HEK293 (cell line): ENCODE data around the gene TECPR2.

Source experiments
- CTCF ChIA-PET: fragments of 350-600 bp; formaldehyde crosslinking; extraction: SDS; loops from one replicate; lab custom pipeline; 2021; ENCODE audit warnings: antibody characterized with exemption; lab: Yijun Ruan, JAX
- POLR2A ChIA-PET: fragments of 300-600 bp; formaldehyde crosslinking; extraction: SDS; loops from one replicate; lab custom pipeline; 2020; ENCODE audit warnings: antibody characterized with exemption, inconsistent platforms; lab: Yijun Ruan, JAX
- H3K27ac ChIP-seq: fragments of 200-500 bp; sonication (Bioruptor generic); 2 replicates; pipeline ENCODE4 v1.5.1; 2014; ENCODE audit warnings: low read depth, low read length, control low read depth, inconsistent platforms; ENCODE audit errors: extremely low read depth
- H3K36me3 ChIP-seq, 2 experiments: fragments of 200-500 bp in 1 of 2; sonication (Bioruptor generic) in 1 of 2; 1 replicate in 1 of 2; 2 replicates in 1 of 2; pipeline ENCODE4 v1.5.1; 2014 to 2017; ENCODE audit warnings: inconsistent platforms in 2 of 2, low read length in 2 of 2; ENCODE audit not compliant: control insufficient read depth in 2 of 2, insufficient read depth in 1 of 2
- H3K4me1 ChIP-seq: fragments of 200-500 bp; sonication (Bioruptor generic); 2 replicates; pipeline ENCODE4 v1.5.1; 2014; ENCODE audit warnings: mild to moderate bottlenecking, low read length, inconsistent platforms; ENCODE audit not compliant: control insufficient read depth, insufficient read depth
- H3K4me3 ChIP-seq: 2 replicates; pipeline ENCODE4 v1.5.1; 2011; ENCODE audit warnings: low read depth, mild to moderate bottlenecking, control low read depth, low read length, moderate library complexity
- H3K9me3 ChIP-seq: fragments of 200-500 bp; sonication (Bioruptor generic); 2 replicates; pipeline ENCODE4 v1.5.1; 2014; ENCODE audit warnings: low read depth, low read length, inconsistent platforms; ENCODE audit not compliant: control insufficient read depth, insufficient read depth
- AEBP2 ChIP-seq: fragments of 450-650 bp; formaldehyde crosslinking; IDR thresholded peaks from 2 replicates; pipeline ENCODE4 v1.5.1; 2016; ENCODE audit warnings: missing biosample characterization, missing genetic modification characterization, borderline replicate concordance
- ATF2 ChIP-seq: fragments of 450-650 bp; formaldehyde crosslinking; IDR thresholded peaks from 2 replicates; pipeline ENCODE4 v1.5.1; 2016; ENCODE audit warnings: missing biosample characterization, missing genetic modification characterization, low read depth
- IKZF3 ChIP-seq: fragments of 450-650 bp; IDR thresholded peaks from 2 replicates; pipeline ENCODE4 v1.5.0; 2018; ENCODE audit warnings: missing biosample characterization, mild to moderate bottlenecking, missing genetic modification characterization, moderate library complexity
- MYNN ChIP-seq: fragments of 450-650 bp; formaldehyde crosslinking; IDR thresholded peaks from 2 replicates; pipeline ENCODE4 v1.5.1; 2016; ENCODE audit warnings: missing biosample characterization, missing genetic modification characterization, borderline replicate concordance
- SALL2 ChIP-seq: fragments of 450-650 bp; formaldehyde crosslinking; IDR thresholded peaks from 2 replicates; pipeline ENCODE4 v1.5.0; 2017; ENCODE audit warnings: missing biosample characterization, mild to moderate bottlenecking, missing genetic modification characterization, borderline replicate concordance
- SCRT1 ChIP-seq: fragments of 450-650 bp; formaldehyde crosslinking; IDR thresholded peaks from 2 replicates; pipeline ENCODE4 v1.5.1; 2016; ENCODE audit warnings: missing biosample characterization, missing genetic modification characterization, borderline replicate concordance
- SCRT2 ChIP-seq: fragments of 450-650 bp; formaldehyde crosslinking; IDR thresholded peaks from 2 replicates; pipeline ENCODE4 v1.5.1; 2016; ENCODE audit warnings: missing biosample characterization, missing genetic modification characterization
- TSHZ1 ChIP-seq: fragments of 450-650 bp; formaldehyde crosslinking; IDR thresholded peaks from 2 replicates; pipeline ENCODE4 v1.5.1; 2016; ENCODE audit warnings: missing biosample characterization, missing genetic modification characterization, borderline replicate concordance
- ZBTB21 ChIP-seq: fragments of 450-650 bp; formaldehyde crosslinking; IDR thresholded peaks from 2 replicates; pipeline ENCODE4 v1.5.1; 2017; ENCODE audit warnings: missing biosample characterization, missing genetic modification characterization
- ZBTB6 ChIP-seq: fragments of 450-650 bp; formaldehyde crosslinking; IDR thresholded peaks from 2 replicates; pipeline ENCODE4 v1.5.1; 2017; ENCODE audit warnings: missing biosample characterization, missing genetic modification characterization
- ZEB2 ChIP-seq: fragments of 450-650 bp; formaldehyde crosslinking; IDR thresholded peaks from 2 replicates; pipeline ENCODE4 v1.5.1; 2016; ENCODE audit warnings: missing biosample characterization, missing genetic modification characterization
- ZNF112 ChIP-seq: fragments of 450-650 bp; formaldehyde crosslinking; IDR thresholded peaks from 2 replicates; pipeline ENCODE4 v1.5.0; 2017; ENCODE audit warnings: missing biosample characterization, missing genetic modification characterization
- ZNF155 ChIP-seq: fragments of 450-650 bp; formaldehyde crosslinking; IDR thresholded peaks from 2 replicates; pipeline ENCODE4 v1.5.1; 2016; ENCODE audit warnings: missing biosample characterization, missing genetic modification characterization
- ZNF2 ChIP-seq: fragments of 450-650 bp; formaldehyde crosslinking; IDR thresholded peaks from 2 replicates; pipeline ENCODE4 v1.5.1; 2016; ENCODE audit warnings: missing biosample characterization, missing genetic modification characterization
- ZNF394 ChIP-seq: fragments of 450-650 bp; formaldehyde crosslinking; IDR thresholded peaks from 2 replicates; pipeline ENCODE4 v1.5.1; 2016; ENCODE audit warnings: missing biosample characterization, missing genetic modification characterization, mild to moderate bottlenecking, moderate library complexity, borderline replicate concordance
- ZNF623 ChIP-seq: fragments of 450-650 bp; formaldehyde crosslinking; IDR thresholded peaks from 2 replicates; pipeline ENCODE4 v1.5.1; 2016; ENCODE audit warnings: missing biosample characterization, missing genetic modification characterization
- ZNF664 ChIP-seq: fragments of 450-650 bp; formaldehyde crosslinking; IDR thresholded peaks from 2 replicates; pipeline ENCODE4 v1.5.1; 2016; ENCODE audit warnings: missing biosample characterization, missing genetic modification characterization
- ZNF692 ChIP-seq: fragments of 450-650 bp; formaldehyde crosslinking; IDR thresholded peaks from 2 replicates; pipeline ENCODE4 v1.5.1; 2016; ENCODE audit warnings: missing biosample characterization, missing genetic modification characterization
- ZNF707 ChIP-seq: fragments of 450-650 bp; formaldehyde crosslinking; IDR thresholded peaks from 2 replicates; pipeline ENCODE4 v1.5.1; 2016; ENCODE audit warnings: missing biosample characterization, missing genetic modification characterization
- ZNF792 ChIP-seq: fragments of 450-650 bp; formaldehyde crosslinking; IDR thresholded peaks from 2 replicates; pipeline ENCODE4 v1.5.1; 2016; ENCODE audit warnings: missing biosample characterization, missing genetic modification characterization

TECPR2 gene

GRCh38 chr14:102450206-102451063 lies 87.7 kb downstream of the TECPR2 start:
- H3K36me3 ChIP-seq: peaks cover 16 to 80% of the 10 kb centered on the region in 2 experiments; a peak in 2 of 3 replicates

GRCh38 chr14:102451064-102451352 lies 88.3 kb downstream of the TECPR2 start:
- H3K27ac ChIP-seq: no peak overlapping the region
- no peaks in the 10 kb centered on the region for H3K9me3 ChIP-seq
- H3K4me3 ChIP-seq: no peak overlapping the region
- H3K4me1 ChIP-seq: no peaks in the 10 kb centered on the region
- ChIA-PET CTCF (interaction anchor here (2.3 kb wide), 1 partner anchor 12 kb away, joined by 7 read pairs; no protein-coding TSS in a partner anchor), POLR2A (no interaction called here)
- peaks cover 13 to 77% of the 10 kb centered on the region in 2 experiments; a peak in 2 of 3 replicates for H3K36me3 ChIP-seq
- no peak for TF ChIP-seq ZNF2 (tag by site-specific recombination)
- no peak for TF ChIP-seq SCRT2 (tag by site-specific recombination)
- TF ChIP-seq IKZF3 (tag by site-specific recombination): no peak
- TF ChIP-seq ZNF664 (tag by site-specific recombination): no peak
- TF ChIP-seq ZNF692 (tag by site-specific recombination): no peak
- no peak for TF ChIP-seq AEBP2 (tag by site-specific recombination)
- no peak for TF ChIP-seq ATF2 (tag by site-specific recombination)
- no peak for TF ChIP-seq SALL2 (tag by site-specific recombination)
- no peak for TF ChIP-seq SCRT1 (tag by site-specific recombination)
- TF ChIP-seq MYNN (tag by site-specific recombination): no peak
- no peak for TF ChIP-seq ZEB2
- TF ChIP-seq ZBTB6: no peak

More at GRCh38 chr14:102450206-102451063, 87.7 kb downstream of the TECPR2 start:
- ChIA-PET CTCF (interaction anchor here (1.7 to 2.3 kb wide), 2 partner anchors 12 kb away, joined by 7 to 9 read pairs; no protein-coding TSS in a partner anchor), POLR2A (no interaction called here)
- H3K27ac ChIP-seq: no peak overlapping the region
- H3K4me3 ChIP-seq: no peak overlapping the region
- H3K4me1 ChIP-seq: no peaks in the 10 kb centered on the region
- TF ChIP-seq ZNF155 (tag by site-specific recombination) (no peak), ZNF394 (tag by site-specific recombination) (no peak), ZBTB21 (tag by site-specific recombination) (no peak), ZNF112 (tag by site-specific recombination) (no peak), ZNF707 (tag by site-specific recombination) (no peak), ZNF792 (no peak), ZNF623 (tag by site-specific recombination) (no peak), TSHZ1 (tag by site-specific recombination) (no peak), ZNF692 (tag by site-specific recombination) (no peak)
- no peaks in the 10 kb centered on the region for H3K9me3 ChIP-seq
